GM12874 (cell line): ENCODE measurements around the gene ABR.
A peak's percentile ranks its signal among the peaks of the same experiment; 100 is the strongest.

Experiments used
- TF ChIP-seq, protein P1 (sequence below): IDR thresholded peaks from 2 replicates; pipeline ENCODE4 v1.5.1; 2011; ENCODE audit warnings: low read depth, mild to moderate bottlenecking, control low read depth, low read length, moderate library complexity; ENCODE audit not compliant: insufficient read depth

Gene ABR

DNA sequence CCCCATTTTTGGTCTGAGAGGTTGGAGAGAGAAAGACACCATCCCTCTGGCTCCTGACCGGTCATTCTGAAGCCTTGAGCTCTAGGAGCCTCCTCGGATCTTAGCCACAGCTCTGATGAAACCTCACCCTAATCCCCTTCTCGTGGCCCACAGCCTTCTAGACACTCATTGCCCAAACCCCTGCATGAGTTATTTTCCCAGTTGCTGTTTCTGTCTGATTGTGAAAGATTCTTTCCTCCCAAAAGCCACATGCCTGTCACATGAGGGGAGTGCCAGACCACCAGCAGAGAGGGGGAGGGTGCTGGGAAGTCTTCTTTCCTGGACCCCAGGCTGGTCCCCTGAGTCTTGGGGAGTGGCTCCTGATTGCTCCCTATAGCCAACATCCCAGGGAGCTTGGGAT is 17.6 kb upstream of the ABR start:
- TF ChIP-seq, protein P1, sequence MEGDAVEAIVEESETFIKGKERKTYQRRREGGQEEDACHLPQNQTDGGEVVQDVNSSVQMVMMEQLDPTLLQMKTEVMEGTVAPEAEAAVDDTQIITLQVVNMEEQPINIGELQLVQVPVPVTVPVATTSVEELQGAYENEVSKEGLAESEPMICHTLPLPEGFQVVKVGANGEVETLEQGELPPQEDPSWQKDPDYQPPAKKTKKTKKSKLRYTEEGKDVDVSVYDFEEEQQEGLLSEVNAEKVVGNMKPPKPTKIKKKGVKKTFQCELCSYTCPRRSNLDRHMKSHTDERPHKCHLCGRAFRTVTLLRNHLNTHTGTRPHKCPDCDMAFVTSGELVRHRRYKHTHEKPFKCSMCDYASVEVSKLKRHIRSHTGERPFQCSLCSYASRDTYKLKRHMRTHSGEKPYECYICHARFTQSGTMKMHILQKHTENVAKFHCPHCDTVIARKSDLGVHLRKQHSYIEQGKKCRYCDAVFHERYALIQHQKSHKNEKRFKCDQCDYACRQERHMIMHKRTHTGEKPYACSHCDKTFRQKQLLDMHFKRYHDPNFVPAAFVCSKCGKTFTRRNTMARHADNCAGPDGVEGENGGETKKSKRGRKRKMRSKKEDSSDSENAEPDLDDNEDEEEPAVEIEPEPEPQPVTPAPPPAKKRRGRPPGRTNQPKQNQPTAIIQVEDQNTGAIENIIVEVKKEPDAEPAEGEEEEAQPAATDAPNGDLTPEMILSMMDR = no peak

DNA sequence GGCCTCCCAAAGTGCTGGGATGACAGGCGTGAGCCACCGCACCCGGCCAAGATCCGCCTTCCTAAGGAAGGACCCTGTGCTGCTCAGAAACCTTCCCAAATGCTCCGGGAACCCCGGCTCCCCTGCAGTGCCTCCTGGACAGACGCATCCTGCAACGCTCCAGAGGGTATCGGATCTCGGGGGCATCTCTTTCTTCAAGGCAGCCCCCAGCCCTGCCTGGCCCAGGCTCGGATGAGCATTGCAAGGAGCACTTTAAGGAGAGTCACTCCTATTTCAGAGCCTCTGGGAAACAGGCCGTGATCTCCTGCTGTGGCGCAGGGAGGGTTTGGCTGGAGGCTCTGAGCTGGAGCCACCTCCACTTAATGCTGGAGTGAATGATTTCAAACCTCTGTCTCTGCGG is 17.2 kb upstream of the ABR start:
- TF ChIP-seq, protein P1 = no peak

DNA sequence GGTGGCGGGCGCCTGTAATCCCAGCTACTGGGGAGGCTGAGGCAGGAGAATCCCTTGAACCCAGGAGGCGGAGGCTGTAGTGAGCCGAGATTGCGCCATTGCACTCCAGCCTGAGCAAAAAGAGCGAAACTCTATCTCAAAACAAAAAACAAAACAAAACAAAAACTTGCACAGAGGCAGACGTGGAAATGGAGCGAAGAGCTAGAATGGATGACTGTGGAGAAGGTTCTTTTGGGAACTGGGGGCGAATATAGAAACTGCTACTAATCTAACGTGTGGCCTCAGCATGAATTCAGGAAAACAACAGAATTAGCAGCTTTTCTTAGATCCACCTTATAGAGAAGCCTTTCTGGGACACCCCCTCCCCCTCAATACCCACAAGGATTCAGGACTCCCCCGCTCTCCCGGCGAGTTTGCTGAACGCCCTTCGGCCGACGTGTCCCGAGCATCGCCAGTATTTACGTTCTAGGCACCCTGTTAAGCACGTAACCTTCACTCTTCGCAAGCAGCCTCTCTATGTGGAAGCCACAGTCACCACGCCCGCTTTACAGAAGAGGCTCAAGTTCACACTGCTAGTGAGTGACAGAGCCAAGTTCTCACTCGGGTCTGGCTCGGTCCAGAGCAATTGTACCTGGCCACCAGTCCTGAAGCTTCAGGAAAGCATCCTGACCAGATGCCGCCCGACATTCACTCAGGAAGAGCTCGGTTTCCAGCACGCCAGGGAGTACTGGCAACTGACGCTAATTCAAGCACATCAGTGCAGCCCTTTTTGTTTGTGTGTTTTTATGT is 13.3 kb upstream of the ABR start:
- TF ChIP-seq, protein P1 = no peak

DNA sequence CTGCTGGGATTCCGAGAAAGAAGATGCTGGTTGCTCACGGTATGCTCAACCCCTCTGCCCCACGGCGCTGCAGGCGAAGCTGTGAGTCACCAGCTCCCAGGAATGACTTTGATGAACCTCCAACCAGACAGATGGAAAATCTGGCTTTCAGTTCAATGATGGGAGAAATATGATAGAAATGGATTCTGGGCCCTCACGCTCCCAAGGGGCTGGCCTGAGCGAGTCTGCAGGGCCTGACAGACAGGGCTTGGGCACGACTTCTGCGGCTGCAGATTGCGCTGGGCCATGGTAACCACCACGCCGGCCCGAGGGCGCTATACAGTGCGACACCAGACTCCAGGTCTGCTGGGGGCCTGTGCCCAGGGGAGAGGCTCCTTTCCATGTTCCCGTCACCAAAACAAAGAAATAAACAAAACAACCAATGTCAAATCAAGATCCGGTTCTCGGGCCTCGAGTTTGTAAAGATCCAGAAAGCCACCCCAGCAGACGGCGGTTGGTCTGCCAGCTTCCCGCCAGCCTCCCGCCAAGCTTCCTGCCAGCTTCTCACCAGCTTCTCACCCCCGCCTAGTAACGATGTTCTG is 11.1 kb upstream of the ABR start:
- TF ChIP-seq, protein P1 = no peak

DNA sequence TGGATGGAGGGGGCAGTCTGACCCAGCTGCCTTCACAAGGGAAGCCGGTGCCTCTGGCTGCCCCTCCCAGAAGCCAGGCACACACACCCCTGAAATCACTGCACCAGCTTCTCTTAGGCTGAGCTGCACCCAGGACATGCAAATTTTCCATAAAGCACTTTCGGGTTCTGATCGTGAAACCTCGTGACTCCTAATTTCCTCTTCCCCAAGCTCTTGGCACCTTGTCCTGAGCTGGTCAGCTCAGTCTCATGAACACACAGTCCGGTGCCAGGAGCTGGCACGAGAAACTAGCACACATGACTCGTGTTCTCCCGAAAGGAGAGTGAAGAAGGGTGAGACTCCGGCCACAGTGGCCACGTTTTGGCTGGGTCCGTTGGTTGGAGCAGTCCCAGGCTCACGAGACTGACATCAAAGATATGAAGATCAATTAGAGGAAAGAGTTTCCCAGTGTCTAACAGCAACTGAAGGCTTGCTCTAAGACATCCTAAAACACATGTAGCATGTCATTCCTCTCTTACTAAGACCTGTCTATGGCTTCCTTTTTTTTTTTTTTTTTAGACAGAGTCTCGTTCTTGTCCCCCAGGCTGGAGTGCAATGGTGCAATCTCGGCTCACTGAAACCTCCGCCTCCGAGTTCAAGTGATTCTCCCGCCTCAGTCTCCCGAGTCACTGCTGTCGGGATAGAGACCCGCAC is 9.2 kb upstream of the ABR start:
- TF ChIP-seq, protein P1 = no peak

DNA sequence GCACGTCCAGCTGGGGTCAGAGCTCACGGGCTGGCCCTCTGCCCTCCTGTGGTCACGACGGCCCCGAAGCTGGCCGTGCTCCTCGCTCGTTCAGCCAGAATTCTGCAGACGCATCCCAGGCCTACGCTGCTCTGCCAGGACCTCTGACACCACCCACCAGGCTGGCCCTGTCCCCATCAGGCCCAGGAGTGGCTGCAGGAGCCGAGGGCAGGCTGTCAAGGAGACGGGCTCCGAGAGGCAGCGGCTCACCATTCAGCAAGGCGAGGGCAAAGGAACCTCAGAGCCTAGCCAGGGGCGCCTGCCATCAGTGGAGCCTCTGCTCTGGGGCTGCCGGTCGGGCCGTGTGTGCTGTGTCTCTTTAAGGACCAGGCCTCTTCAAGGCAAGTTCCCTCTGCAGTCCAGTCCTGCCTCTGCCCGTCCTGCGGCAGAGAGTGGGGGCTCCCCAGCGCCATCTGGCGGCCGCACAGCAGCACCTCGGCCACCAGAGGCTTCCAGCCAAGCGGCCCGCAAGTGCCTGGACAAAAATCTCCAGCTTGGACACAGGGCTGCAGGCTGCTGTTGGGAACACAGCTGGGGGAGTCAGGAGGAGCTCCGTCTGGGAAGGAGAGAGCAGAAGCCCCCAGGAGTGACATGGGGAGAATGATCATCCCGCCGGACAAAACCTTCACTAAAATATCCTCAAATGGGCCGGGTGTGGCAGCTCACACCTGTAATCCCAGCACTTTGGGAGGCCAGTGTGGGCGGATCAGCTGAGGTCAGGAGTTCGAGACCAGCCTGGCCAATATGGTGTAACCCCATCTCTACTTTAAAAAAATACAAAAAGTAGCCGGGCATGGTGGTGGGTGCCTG is 7.4 kb upstream of the ABR start:
- TF ChIP-seq, protein P1 = peak; percentile 98
